H1 (cell line): ENCODE data around the gene RAD9B. TPM values are rescaled to one million over a fixed set of nuclear protein-coding genes. Genes with fewer than 3 reads are reported as not detected.
A peak's percentile ranks its signal among the peaks of the same experiment; 100 is the strongest.

Source experiments
- CEBPB ChIP-seq: IDR thresholded peaks from 2 replicates; pipeline ENCODE4 v1.6.1; 2012; ENCODE audit warnings: low read depth, low read length
- E2F6 ChIP-seq: IDR thresholded peaks from 2 replicates; pipeline ENCODE4 v1.6.1; 2012; ENCODE audit warnings: inconsistent platforms
- GABPA ChIP-seq: IDR thresholded peaks from 2 replicates; pipeline ENCODE4 v1.6.1; 2011; ENCODE audit warnings: mild to moderate bottlenecking, low read length, moderate library complexity, borderline replicate concordance; ENCODE audit not compliant: insufficient read depth
- KDM5A ChIP-seq: fragments of 200-600 bp; IDR thresholded peaks from 2 replicates; pipeline ENCODE4 v1.7.1; 2012; ENCODE audit warnings: mild to moderate bottlenecking, low read length, inconsistent platforms, mixed read lengths
- MAFK ChIP-seq: IDR thresholded peaks from 2 replicates; pipeline ENCODE4 v1.6.1; 2012; ENCODE audit warnings: low read depth, mild to moderate bottlenecking, improper control_type of control experiment, low read length
- RAD21 ChIP-seq, 2 experiments: IDR thresholded peaks in 1 of 2; conservative IDR thresholded peaks in 1 of 2; 2 replicates each; pipeline ENCODE4 v1.6.1; 2011; ENCODE audit warnings: low read depth in 2 of 2, low read length in 2 of 2, improper control_type of control experiment in 1 of 2, inconsistent platforms in 1 of 2, mild to moderate bottlenecking in 1 of 2, moderate library complexity in 1 of 2
- SP1 ChIP-seq: IDR thresholded peaks from 2 replicates; pipeline ENCODE4 v1.6.1; 2011; ENCODE audit warnings: low read depth, low read length
- TCF12 ChIP-seq: IDR thresholded peaks from 2 replicates; pipeline ENCODE4 v1.6.1; 2011; ENCODE audit warnings: low read depth, mild to moderate bottlenecking, low read length
- polyA plus RNA-seq, 7 experiments: library from polyadenylated mRNA; depleted of rRNA in 3 of 7; stranded (reverse) in 5 of 7; unstranded in 2 of 7; fragments of >200 nt in 5 of 7; fragments of 200-250 nt in 2 of 7; gene quantifications; 1 replicate in 5 of 7; 2 replicates in 1 of 7; 4 replicates in 1 of 7; pipeline versions ENCODE4 v1.2.1 to v1.2.3, GENCODE V29; 2011 to 2013; ENCODE audit warnings: missing spikeins in 2 of 7, mixed read lengths in 2 of 7
- total RNA-seq: library from RNA; stranded (reverse); fragmentation: NEBNext Ultra II Directional; extraction: Animal tissue kit (Norgen Biotek cat#: 25700); gene quantifications from 2 replicates; pipeline ENCODE4 v1.2.1, GENCODE V29; 2021
- TF ChIP-seq, protein P1 (sequence below): fragments of 300-600 bp; sonication (generic); IDR thresholded peaks from 2 replicates; pipeline ENCODE4 v1.7.1; 2012; ENCODE audit warnings: low read length, moderate library complexity, mild to moderate bottlenecking, inconsistent platforms; ENCODE audit not compliant: insufficient replicate concordance

The RAD9B gene
- total and polyA plus RNA-seq, 2 of the 8 experiments (the other 6 are each of a cell fraction or from before 2014, with no cell fraction given), result 0.06 TPM; not detected in 1

DNA sequence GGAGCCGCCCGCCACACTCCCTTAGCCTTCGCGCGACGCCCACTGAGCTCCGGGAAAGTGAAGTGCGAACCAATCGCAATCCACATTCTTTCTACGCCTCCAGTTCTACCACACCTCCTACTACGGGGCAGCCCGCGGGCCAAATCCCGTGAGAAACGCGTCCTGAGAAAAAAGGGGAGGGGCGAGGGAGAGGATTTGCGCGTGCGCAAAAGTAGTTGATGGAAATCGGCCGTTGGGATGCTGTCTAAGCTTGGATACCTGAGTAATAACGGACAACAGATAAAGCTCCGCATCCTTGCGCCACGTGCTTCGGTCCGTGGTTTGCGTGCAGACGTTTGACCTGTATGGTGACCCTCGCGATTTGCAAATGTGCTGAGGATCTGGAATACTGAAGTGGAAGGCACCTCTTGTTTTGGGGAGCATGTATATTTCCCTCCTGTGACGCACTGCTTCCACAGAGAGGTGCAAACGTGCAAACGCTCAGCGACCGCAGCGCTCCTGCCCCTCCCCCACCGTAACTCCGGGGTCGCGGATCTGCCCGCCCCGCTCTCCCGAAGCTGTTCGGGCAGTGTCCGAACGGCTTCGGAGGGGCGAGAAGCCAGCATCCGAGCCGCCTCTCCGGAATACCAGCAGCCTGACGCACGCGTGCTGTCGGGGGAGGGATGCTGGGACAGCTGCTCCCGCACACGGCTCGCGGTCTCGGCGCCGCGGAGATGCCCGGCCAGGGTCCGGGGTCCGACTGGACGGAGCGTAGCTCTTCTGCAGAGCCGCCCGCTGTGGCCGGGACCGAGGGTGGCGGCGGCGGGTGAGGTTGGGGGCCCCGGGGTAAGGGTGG is 33.7 kb upstream of the RAD9B start, which contains the start of the genes FAM216A and GPN3 (continued):
- TF ChIP-seq, protein P1, sequence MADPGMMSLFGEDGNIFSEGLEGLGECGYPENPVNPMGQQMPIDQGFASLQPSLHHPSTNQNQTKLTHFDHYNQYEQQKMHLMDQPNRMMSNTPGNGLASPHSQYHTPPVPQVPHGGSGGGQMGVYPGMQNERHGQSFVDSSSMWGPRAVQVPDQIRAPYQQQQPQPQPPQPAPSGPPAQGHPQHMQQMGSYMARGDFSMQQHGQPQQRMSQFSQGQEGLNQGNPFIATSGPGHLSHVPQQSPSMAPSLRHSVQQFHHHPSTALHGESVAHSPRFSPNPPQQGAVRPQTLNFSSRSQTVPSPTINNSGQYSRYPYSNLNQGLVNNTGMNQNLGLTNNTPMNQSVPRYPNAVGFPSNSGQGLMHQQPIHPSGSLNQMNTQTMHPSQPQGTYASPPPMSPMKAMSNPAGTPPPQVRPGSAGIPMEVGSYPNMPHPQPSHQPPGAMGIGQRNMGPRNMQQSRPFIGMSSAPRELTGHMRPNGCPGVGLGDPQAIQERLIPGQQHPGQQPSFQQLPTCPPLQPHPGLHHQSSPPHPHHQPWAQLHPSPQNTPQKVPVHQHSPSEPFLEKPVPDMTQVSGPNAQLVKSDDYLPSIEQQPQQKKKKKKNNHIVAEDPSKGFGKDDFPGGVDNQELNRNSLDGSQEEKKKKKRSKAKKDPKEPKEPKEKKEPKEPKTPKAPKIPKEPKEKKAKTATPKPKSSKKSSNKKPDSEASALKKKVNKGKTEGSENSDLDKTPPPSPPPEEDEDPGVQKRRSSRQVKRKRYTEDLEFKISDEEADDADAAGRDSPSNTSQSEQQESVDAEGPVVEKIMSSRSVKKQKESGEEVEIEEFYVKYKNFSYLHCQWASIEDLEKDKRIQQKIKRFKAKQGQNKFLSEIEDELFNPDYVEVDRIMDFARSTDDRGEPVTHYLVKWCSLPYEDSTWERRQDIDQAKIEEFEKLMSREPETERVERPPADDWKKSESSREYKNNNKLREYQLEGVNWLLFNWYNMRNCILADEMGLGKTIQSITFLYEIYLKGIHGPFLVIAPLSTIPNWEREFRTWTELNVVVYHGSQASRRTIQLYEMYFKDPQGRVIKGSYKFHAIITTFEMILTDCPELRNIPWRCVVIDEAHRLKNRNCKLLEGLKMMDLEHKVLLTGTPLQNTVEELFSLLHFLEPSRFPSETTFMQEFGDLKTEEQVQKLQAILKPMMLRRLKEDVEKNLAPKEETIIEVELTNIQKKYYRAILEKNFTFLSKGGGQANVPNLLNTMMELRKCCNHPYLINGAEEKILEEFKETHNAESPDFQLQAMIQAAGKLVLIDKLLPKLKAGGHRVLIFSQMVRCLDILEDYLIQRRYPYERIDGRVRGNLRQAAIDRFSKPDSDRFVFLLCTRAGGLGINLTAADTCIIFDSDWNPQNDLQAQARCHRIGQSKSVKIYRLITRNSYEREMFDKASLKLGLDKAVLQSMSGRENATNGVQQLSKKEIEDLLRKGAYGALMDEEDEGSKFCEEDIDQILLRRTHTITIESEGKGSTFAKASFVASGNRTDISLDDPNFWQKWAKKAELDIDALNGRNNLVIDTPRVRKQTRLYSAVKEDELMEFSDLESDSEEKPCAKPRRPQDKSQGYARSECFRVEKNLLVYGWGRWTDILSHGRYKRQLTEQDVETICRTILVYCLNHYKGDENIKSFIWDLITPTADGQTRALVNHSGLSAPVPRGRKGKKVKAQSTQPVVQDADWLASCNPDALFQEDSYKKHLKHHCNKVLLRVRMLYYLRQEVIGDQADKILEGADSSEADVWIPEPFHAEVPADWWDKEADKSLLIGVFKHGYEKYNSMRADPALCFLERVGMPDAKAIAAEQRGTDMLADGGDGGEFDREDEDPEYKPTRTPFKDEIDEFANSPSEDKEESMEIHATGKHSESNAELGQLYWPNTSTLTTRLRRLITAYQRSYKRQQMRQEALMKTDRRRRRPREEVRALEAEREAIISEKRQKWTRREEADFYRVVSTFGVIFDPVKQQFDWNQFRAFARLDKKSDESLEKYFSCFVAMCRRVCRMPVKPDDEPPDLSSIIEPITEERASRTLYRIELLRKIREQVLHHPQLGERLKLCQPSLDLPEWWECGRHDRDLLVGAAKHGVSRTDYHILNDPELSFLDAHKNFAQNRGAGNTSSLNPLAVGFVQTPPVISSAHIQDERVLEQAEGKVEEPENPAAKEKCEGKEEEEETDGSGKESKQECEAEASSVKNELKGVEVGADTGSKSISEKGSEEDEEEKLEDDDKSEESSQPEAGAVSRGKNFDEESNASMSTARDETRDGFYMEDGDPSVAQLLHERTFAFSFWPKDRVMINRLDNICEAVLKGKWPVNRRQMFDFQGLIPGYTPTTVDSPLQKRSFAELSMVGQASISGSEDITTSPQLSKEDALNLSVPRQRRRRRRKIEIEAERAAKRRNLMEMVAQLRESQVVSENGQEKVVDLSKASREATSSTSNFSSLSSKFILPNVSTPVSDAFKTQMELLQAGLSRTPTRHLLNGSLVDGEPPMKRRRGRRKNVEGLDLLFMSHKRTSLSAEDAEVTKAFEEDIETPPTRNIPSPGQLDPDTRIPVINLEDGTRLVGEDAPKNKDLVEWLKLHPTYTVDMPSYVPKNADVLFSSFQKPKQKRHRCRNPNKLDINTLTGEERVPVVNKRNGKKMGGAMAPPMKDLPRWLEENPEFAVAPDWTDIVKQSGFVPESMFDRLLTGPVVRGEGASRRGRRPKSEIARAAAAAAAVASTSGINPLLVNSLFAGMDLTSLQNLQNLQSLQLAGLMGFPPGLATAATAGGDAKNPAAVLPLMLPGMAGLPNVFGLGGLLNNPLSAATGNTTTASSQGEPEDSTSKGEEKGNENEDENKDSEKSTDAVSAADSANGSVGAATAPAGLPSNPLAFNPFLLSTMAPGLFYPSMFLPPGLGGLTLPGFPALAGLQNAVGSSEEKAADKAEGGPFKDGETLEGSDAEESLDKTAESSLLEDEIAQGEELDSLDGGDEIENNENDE, result no peak
- TF ChIP-seq KDM5A (no peak), MAFK (no peak), RAD21 (IDR thresholded peaks at IDR 0.05 in 1 of 2, conservative IDR thresholded peaks at IDR 0.05 in 1 of 2; ENCODE audit: low read depth in 2 of 2, low read length in 2 of 2) (no peak), CEBPB (no peak), GABPA (no peak), SP1 (peak; percentile 31), TCF12 (no peak), E2F6 (no peak)
